Measurements from ENCODE around the gene DOC2A.
"Not testable (repeated sequence)": the region's sequence is repeated elsewhere in the genome, so short reads cannot be mapped to it uniquely, and the experiment has no call there.

The DOC2A gene

GRCh38 chr16:30052671-30053372 is 42.0 kb upstream of the DOC2A start:
- TF ChIP-seq CTCF (IDR thresholded peaks at IDR 0.05; ENCODE audit: insufficient read depth, low read length, poor library complexity, severe bottlenecking), result no peak
- peak; percentile 94 for DNase-seq (ENCODE audit: extremely low read depth, insufficient read length)

GRCh38 chr16:30051518-30051917 is 40.7 kb upstream of the DOC2A start:
- no peak for TF ChIP-seq CTCF (IDR thresholded peaks at IDR 0.05; ENCODE audit: insufficient read depth, low read length, poor library complexity, severe bottlenecking)
- no peak for DNase-seq (ENCODE audit: extremely low read depth, insufficient read length)
- H3K27me3 ChIP-seq (replicated peaks; ENCODE audit: control insufficient read depth, insufficient read depth, low read length), result no peaks in the 10 kb centered on the region
- H3K36me3 ChIP-seq (ENCODE audit: control insufficient read depth, insufficient read depth, low read length), result no peaks in the 10 kb centered on the region
- H3K4me3 ChIP-seq (replicated peaks; ENCODE audit: low read depth, low read length), result no peak overlapping the region

More at GRCh38 chr16:30052671-30053372, 42.0 kb upstream of the DOC2A start:
- peak overlapping the region; percentile 71 for H3K4me3 ChIP-seq (replicated peaks; ENCODE audit: low read depth, low read length)
- no peaks in the 10 kb centered on the region for H3K27me3 ChIP-seq (replicated peaks; ENCODE audit: control insufficient read depth, insufficient read depth, low read length)
- H3K36me3 ChIP-seq (ENCODE audit: control insufficient read depth, insufficient read depth, low read length), result no peaks in the 10 kb centered on the region

GRCh38 chr16:30049871-30050270 is 39.0 kb upstream of the DOC2A start:
- no peak overlapping the region for H3K4me3 ChIP-seq (replicated peaks; ENCODE audit: low read depth, low read length)
- DNase-seq (ENCODE audit: extremely low read depth, insufficient read length), result no peak
- no peaks in the 10 kb centered on the region for H3K27me3 ChIP-seq (replicated peaks; ENCODE audit: control insufficient read depth, insufficient read depth, low read length)
- no peak for TF ChIP-seq CTCF (IDR thresholded peaks at IDR 0.05; ENCODE audit: insufficient read depth, low read length, poor library complexity, severe bottlenecking)
- no peaks in the 10 kb centered on the region for H3K36me3 ChIP-seq (ENCODE audit: control insufficient read depth, insufficient read depth, low read length)

DNA sequence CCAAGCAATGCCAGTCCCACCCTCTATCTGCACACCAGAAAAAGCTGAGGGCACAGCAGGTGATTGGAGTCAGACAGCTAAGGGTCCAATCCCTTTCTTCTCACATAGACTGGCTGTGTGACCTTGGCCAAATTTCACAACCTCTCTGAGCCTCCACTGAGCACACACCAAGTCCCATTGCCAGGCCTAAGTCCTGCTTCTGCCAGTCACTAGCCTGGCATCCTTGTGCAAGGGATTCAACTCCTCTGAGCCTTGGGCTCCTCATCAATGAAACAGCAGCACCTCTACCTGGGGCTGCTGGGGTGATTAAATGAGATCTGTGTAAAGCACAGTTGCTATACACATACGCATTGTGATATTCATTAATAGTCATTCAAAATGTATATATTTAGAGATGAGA is 35.8 kb upstream of the DOC2A start:
- H3K4me3 ChIP-seq (replicated peaks; ENCODE audit: low read depth, low read length), result no peak overlapping the region
- H3K36me3 ChIP-seq (ENCODE audit: control insufficient read depth, insufficient read depth, low read length), result no peaks in the 10 kb centered on the region
- H3K27me3 ChIP-seq (replicated peaks; ENCODE audit: control insufficient read depth, insufficient read depth, low read length), result no peaks in the 10 kb centered on the region
- TF ChIP-seq CTCF (IDR thresholded peaks at IDR 0.05; ENCODE audit: insufficient read depth, low read length, poor library complexity, severe bottlenecking), result no peak
- DNase-seq (ENCODE audit: extremely low read depth, insufficient read length), result no peak

DNA sequence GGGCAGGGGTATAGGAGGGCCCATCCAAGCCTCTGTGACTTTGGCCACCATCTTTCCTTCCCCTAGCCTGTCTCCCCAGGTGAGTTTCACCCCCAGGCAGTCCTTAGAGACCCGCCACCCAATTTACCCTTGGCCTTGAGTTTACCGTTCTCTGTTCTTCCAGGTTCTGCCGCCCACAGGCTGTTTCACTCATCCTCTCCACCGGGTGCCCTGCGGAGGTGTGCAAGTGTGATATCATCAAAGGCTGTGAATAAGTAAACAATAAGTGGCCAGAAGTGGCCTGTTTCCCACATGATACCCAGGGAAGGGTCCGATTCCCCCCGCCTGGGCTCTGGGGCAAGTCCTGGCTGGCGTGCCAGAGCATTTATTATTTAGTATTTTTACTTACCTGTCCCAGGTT is 35.4 kb upstream of the DOC2A start:
- DNase-seq (ENCODE audit: extremely low read depth, insufficient read length), result no peak
- no peaks in the 10 kb centered on the region for H3K27me3 ChIP-seq (replicated peaks; ENCODE audit: control insufficient read depth, insufficient read depth, low read length)
- no peak overlapping the region for H3K4me3 ChIP-seq (replicated peaks; ENCODE audit: low read depth, low read length)
- TF ChIP-seq CTCF (IDR thresholded peaks at IDR 0.05; ENCODE audit: insufficient read depth, low read length, poor library complexity, severe bottlenecking), result no peak
- H3K36me3 ChIP-seq (ENCODE audit: control insufficient read depth, insufficient read depth, low read length), result no peaks in the 10 kb centered on the region

DNA sequence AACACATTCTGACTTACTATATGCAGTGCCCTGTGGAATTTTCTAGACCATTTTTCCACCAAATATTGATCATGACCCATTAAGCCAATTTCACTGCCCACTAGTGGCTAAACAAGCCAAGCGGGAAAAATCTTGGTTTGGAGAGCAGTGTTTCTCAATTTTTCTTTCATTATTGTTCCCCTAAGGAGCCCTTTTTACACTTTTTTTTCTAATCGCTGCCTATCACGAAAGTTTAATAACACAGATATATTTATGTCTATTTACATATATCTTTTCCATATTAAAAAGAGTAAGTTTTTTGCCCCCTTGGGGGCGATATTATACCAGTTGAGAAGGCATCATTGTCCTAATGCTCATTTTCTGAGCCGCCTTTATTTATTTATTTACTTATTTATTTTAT is 31.0 kb upstream of the DOC2A start:
- no peaks in the 10 kb centered on the region; the same call in 1 of the 2 replicates for H3K27me3 ChIP-seq (replicated peaks; ENCODE audit: control insufficient read depth, insufficient read depth, low read length)
- peak; percentile 46 for TF ChIP-seq CTCF (IDR thresholded peaks at IDR 0.05; ENCODE audit: insufficient read depth, low read length, poor library complexity, severe bottlenecking)
- H3K36me3 ChIP-seq (ENCODE audit: control insufficient read depth, insufficient read depth, low read length), result no peaks in the 10 kb centered on the region
- no peak for DNase-seq (ENCODE audit: extremely low read depth, insufficient read length)
- H3K4me3 ChIP-seq (replicated peaks; ENCODE audit: low read depth, low read length), result no peak overlapping the region

GRCh38 chr16:30040690-30041089 is 29.9 kb upstream of the DOC2A start:
- H3K4me3 ChIP-seq (replicated peaks; ENCODE audit: low read depth, low read length); H3K36me3 ChIP-seq (ENCODE audit: control insufficient read depth, insufficient read depth, low read length); DNase-seq (ENCODE audit: extremely low read depth, insufficient read length): not testable (repeated sequence)

More at GRCh38 chr16:30040690-30041089, 29.9 kb upstream of the DOC2A start:
- not testable (repeated sequence) for H3K27me3 ChIP-seq (replicated peaks; ENCODE audit: control insufficient read depth, insufficient read depth, low read length)
